Activated CD4-positive, alpha-beta T cell treated with anti-CD3 and anti-CD28 coated beads for 36 hours (primary cell): ENCODE measurements around the gene SPCS3. TPM values are rescaled to one million over a fixed set of nuclear protein-coding genes. Genes with fewer than 3 reads are reported as not detected.
"Not testable (repeated sequence)": the region's sequence is repeated elsewhere in the genome, so short reads cannot be mapped to it uniquely, and the experiment has no call there.

Source experiments
- ATAC-seq: fragments of 200-7000 bp; cut with Tn5 transposase; one replicate; pipeline ENCODE4 v1.10.0; 2021; ENCODE audit warnings: mild to moderate bottlenecking, moderate library complexity
- CTCF ChIA-PET: fragments of 350-600 bp; sonication (Branson Sonifier 250); formaldehyde crosslinking; loops from one replicate; lab custom pipeline; 2021; ENCODE audit warnings: antibody characterized with exemption; lab: Charles Lee
- POLR2A ChIA-PET: fragments of 350-600 bp; sonication (Branson Sonifier 250); formaldehyde crosslinking; loops from one replicate; lab custom pipeline; 2021; ENCODE audit warnings: antibody characterized with exemption, inconsistent platforms; lab: Charles Lee
- DNase-seq: peaks from one replicate; pipeline ENCODE4 v3.0.0-alpha.2; 2020
- H3K27ac Mint-ChIP-seq: one replicate; pipeline ENCODE4 v1.8.0; 2021; ENCODE audit warnings: mixed read lengths
- H3K27me3 Mint-ChIP-seq: one replicate; pipeline ENCODE4 v1.8.0; 2021; ENCODE audit warnings: mixed read lengths
- H3K36me3 Mint-ChIP-seq: one replicate; pipeline ENCODE4 v1.8.0; 2021; ENCODE audit warnings: low read depth, mixed read lengths
- H3K4me1 Mint-ChIP-seq: one replicate; pipeline ENCODE4 v1.8.0; 2021; ENCODE audit warnings: mixed read lengths
- H3K4me3 Mint-ChIP-seq: one replicate; pipeline ENCODE4 v1.8.0; 2021; ENCODE audit warnings: mild to moderate bottlenecking, moderate library complexity, mixed read lengths
- H3K9me3 Mint-ChIP-seq: one replicate; pipeline ENCODE4 v1.8.0; 2021; ENCODE audit warnings: low read depth, mixed read lengths
- intact Hi-C, 2 experiments: fragments of 100-400 bp; cut with DNase I in 1 of 2; cut with micrococcal nuclease in 1 of 2; formaldehyde crosslinking; loops; one replicate each; pipeline versions ENCODE4 v1.14.2 to v1.15.1; 2022 to 2024; cut with DNase I, micrococcal nuclease
- total RNA-seq, 2 experiments: library from RNA; stranded (reverse); gene quantifications; one replicate each; pipeline ENCODE4 v1.2.3, GENCODE V29; 2021

Gene SPCS3
- total RNA-seq, result 100 to 1,000 TPM; 120 to 142 TPM

GRCh38 chr4:176319704-176320339 is at the start of gene SPCS3:
Gene SPCS3, plus strand, starts transcription at chr4:176319966. Its CDS starts 111 bp downstream, at chr4:176320077.
- peak within 1 kb of the TSS; percentile 97 for H3K4me3 Mint-ChIP-seq
- peak; percentile 94 for ATAC-seq
- ChIA-PET CTCF (no interaction called here), POLR2A (no interaction called here)
- H3K27me3 Mint-ChIP-seq, result no peaks in the 10 kb centered on the region
- H3K4me1 Mint-ChIP-seq, result peaks cover 30% of the 10 kb centered on the region
- intact Hi-C loops, result loop anchor here (1.0 to 5.0 kb wide), 5 partner anchors 125 to 1123 kb away; partner anchors contain the start of genes SPATA4 (in 2 of the 2), WDR17 (in 2 of the 2) and AGA (in 1 of the 2)
- DNase-seq, result peak; percentile 96
- peak within 1 kb of the TSS; percentile 97 for H3K27ac Mint-ChIP-seq
- no peaks in the 10 kb centered on the region for H3K9me3 Mint-ChIP-seq
- peaks cover 13% of the 10 kb centered on the region for H3K36me3 Mint-ChIP-seq

GRCh38 chr4:176270669-176271068 is 49.1 kb upstream of the SPCS3 start:
- DNase-seq (no peak), ATAC-seq (no peak)
- no peak overlapping the region for H3K4me3 Mint-ChIP-seq
- ChIA-PET CTCF (no interaction called here), POLR2A (no interaction called here)
- peaks cover 6% of the 10 kb centered on the region for H3K27me3 Mint-ChIP-seq
- no peaks in the 10 kb centered on the region for H3K4me1 Mint-ChIP-seq
- no peaks in the 10 kb centered on the region for H3K9me3 Mint-ChIP-seq
- intact Hi-C loops, result no loop called here
- no peak overlapping the region for H3K27ac Mint-ChIP-seq
- H3K36me3 Mint-ChIP-seq, result no peaks in the 10 kb centered on the region

- no peaks in the 10 kb centered on the region for H3K9me3 Mint-ChIP-seq
- H3K27me3 Mint-ChIP-seq, result peaks cover 8% of the 10 kb centered on the region
- no peaks in the 10 kb centered on the region for H3K36me3 Mint-ChIP-seq
- ChIA-PET CTCF (interaction anchor here (0.7 kb wide), 1 partner anchor 36 kb away, joined by 3 read pairs; no protein-coding TSS in a partner anchor), POLR2A (no interaction called here)
- intact Hi-C loops, result no loop called here
- H3K4me3 Mint-ChIP-seq, result no peak overlapping the region
- H3K27ac Mint-ChIP-seq, result no peak overlapping the region
- no peak for DNase-seq
- no peak for ATAC-seq
- no peaks in the 10 kb centered on the region for H3K4me1 Mint-ChIP-seq
Observed at GRCh38 chr4:176271749-176272148, 48.0 kb upstream of the SPCS3 start.

- no peak for ATAC-seq
- peaks cover 19% of the 10 kb centered on the region for H3K27me3 Mint-ChIP-seq
- no peak overlapping the region for H3K27ac Mint-ChIP-seq
- DNase-seq, result no peak
- intact Hi-C loops, result no loop called here
- H3K4me1 Mint-ChIP-seq, result no peaks in the 10 kb centered on the region
- ChIA-PET POLR2A (no interaction called here), CTCF (no interaction called here)
- no peaks in the 10 kb centered on the region for H3K36me3 Mint-ChIP-seq
- no peaks in the 10 kb centered on the region for H3K9me3 Mint-ChIP-seq
- H3K4me3 Mint-ChIP-seq, result no peak overlapping the region
Observed at GRCh38 chr4:176272799-176273198, 47.0 kb upstream of the SPCS3 start.

GRCh38 chr4:176273736-176274135 is 46.0 kb upstream of the SPCS3 start:
- POLR2A ChIA-PET, result interaction anchor here (0.7 kb wide), 1 partner anchor 1981 kb away, joined by 3 read pairs; no protein-coding TSS in a partner anchor
- H3K4me1 Mint-ChIP-seq, result no peaks in the 10 kb centered on the region
- no peak overlapping the region for H3K27ac Mint-ChIP-seq
- peaks cover 20% of the 10 kb centered on the region for H3K27me3 Mint-ChIP-seq
- no peaks in the 10 kb centered on the region for H3K36me3 Mint-ChIP-seq
- CTCF ChIA-PET, result no interaction called here
- H3K4me3 Mint-ChIP-seq, result no peak overlapping the region
- no peaks in the 10 kb centered on the region for H3K9me3 Mint-ChIP-seq
- DNase-seq (no peak), ATAC-seq (no peak)
- intact Hi-C loops, result no loop called here

- ATAC-seq (no peak), DNase-seq (no peak)
- no peaks in the 10 kb centered on the region for H3K36me3 Mint-ChIP-seq
- no peak overlapping the region for H3K27ac Mint-ChIP-seq
- H3K4me1 Mint-ChIP-seq, result no peaks in the 10 kb centered on the region
- CTCF ChIA-PET, result no interaction called here
- H3K27me3 Mint-ChIP-seq, result peaks cover 20% of the 10 kb centered on the region
- H3K9me3 Mint-ChIP-seq, result no peaks in the 10 kb centered on the region
- intact Hi-C loops, result no loop called here
- no peak overlapping the region for H3K4me3 Mint-ChIP-seq
- POLR2A ChIA-PET, result no interaction called here
Observed at GRCh38 chr4:176274441-176274840, 45.3 kb upstream of the SPCS3 start.

- H3K9me3 Mint-ChIP-seq, result no peaks in the 10 kb centered on the region
- no peak overlapping the region for H3K27ac Mint-ChIP-seq
- DNase-seq (no peak), ATAC-seq (no peak)
- POLR2A ChIA-PET, result no interaction called here
- CTCF ChIA-PET, result interaction anchor here (0.6 to 1.5 kb wide), 3 partner anchors 10 to 126 kb away, joined by 3 to 5 read pairs (median 3); no protein-coding TSS in a partner anchor
- no peak overlapping the region for H3K4me3 Mint-ChIP-seq
- no peaks in the 10 kb centered on the region for H3K36me3 Mint-ChIP-seq
- intact Hi-C loops, result loop anchor here in 1 of 2 experiments (1.0 kb wide), 1 partner anchor 126 kb away; no protein-coding TSS in a partner anchor
- H3K27me3 Mint-ChIP-seq, result peaks cover 28% of the 10 kb centered on the region
- H3K4me1 Mint-ChIP-seq, result no peaks in the 10 kb centered on the region
Observed at GRCh38 chr4:176276710-176277109, 43.1 kb upstream of the SPCS3 start.

GRCh38 chr4:176277162-176277904 is 42.4 kb upstream of the SPCS3 start:
- Mint-ChIP-seq H3K27ac (no peak overlapping the region), H3K4me1 (no peaks in the 10 kb centered on the region), H3K27me3 (peaks cover 24% of the 10 kb centered on the region), H3K36me3 (no peaks in the 10 kb centered on the region), H3K4me3 (no peak overlapping the region), H3K9me3 (no peaks in the 10 kb centered on the region)
- intact Hi-C loops, result loop anchor here in 1 of 2 experiments (1.0 kb wide), 1 partner anchor 127 kb away; no protein-coding TSS in a partner anchor
- CTCF ChIA-PET, result interaction anchor here (0.6 to 1.5 kb wide), 3 partner anchors 11 to 154 kb away, joined by 3 to 5 read pairs (median 3); no protein-coding TSS in a partner anchor
- ATAC-seq (peak; percentile 55), DNase-seq (peak; percentile 46)
- POLR2A ChIA-PET, result interaction anchor here (0.6 kb wide), 1 partner anchor 29 kb away, joined by 6 read pairs; no protein-coding TSS in a partner anchor

- CTCF ChIA-PET, DNase-seq, H3K9me3 Mint-ChIP-seq, H3K36me3 Mint-ChIP-seq, ATAC-seq, H3K27ac Mint-ChIP-seq, H3K4me3 Mint-ChIP-seq, H3K4me1 Mint-ChIP-seq, POLR2A ChIA-PET, intact Hi-C loops: not testable (repeated sequence)
- H3K27me3 Mint-ChIP-seq, result peaks cover 22% of the 10 kb centered on the region
Observed at GRCh38 chr4:176279560-176279959, 40.2 kb upstream of the SPCS3 start.

- Mint-ChIP-seq H3K4me1 (no peaks in the 10 kb centered on the region), H3K9me3 (no peaks in the 10 kb centered on the region), H3K4me3 (no peak overlapping the region), H3K27ac (no peak overlapping the region), H3K27me3 (no peaks in the 10 kb centered on the region), H3K36me3 (no peaks in the 10 kb centered on the region)
- intact Hi-C loops, result no loop called here
- CTCF ChIA-PET, result interaction anchor here (0.7 kb wide), 1 partner anchor 248 kb away, joined by 5 read pairs; no protein-coding TSS in a partner anchor
- ATAC-seq (no peak), DNase-seq (no peak)
- POLR2A ChIA-PET, result no interaction called here
Observed at GRCh38 chr4:176286728-176287127, 33.0 kb upstream of the SPCS3 start.

GRCh38 chr4:176287546-176287945 is 32.2 kb upstream of the SPCS3 start:
- Mint-ChIP-seq H3K9me3 (no peaks in the 10 kb centered on the region), H3K27me3 (no peaks in the 10 kb centered on the region), H3K27ac (no peak overlapping the region), H3K4me1 (no peaks in the 10 kb centered on the region), H3K4me3 (no peak overlapping the region), H3K36me3 (no peaks in the 10 kb centered on the region)
- no peak for ATAC-seq
- DNase-seq, result no peak
- ChIA-PET POLR2A (no interaction called here), CTCF (interaction anchor here (0.9 kb wide), 1 partner anchor 242 kb away, joined by 3 read pairs; no protein-coding TSS in a partner anchor)
- intact Hi-C loops, result no loop called here
